Measurements from ENCODE around the gene XCL1.
"Not testable (repeated sequence)": the region's sequence is repeated elsewhere in the genome, so short reads cannot be mapped to it uniquely, and the experiment has no call there.

The XCL1 gene

DNA sequence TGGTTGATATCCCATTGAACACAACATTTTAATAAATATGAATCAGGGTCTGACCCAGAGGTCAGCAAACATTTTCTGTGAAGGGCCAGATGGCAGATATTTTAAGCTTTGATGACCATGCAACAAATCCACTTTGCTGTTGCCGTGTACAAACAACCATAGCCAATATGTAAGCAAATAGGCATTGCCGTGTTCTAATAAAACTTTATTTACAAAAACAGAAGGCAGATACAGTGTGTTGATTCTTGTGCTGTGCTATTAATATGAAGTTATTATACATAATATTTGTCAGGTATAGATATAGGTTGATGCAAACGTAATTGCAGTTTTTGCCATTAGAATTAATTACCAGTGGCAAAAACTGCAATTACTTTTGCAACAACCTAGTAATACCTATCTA lies 8.8 kb upstream of the XCL1 start:
- no peak for DNase-seq (ENCODE audit: low read depth)

DNA sequence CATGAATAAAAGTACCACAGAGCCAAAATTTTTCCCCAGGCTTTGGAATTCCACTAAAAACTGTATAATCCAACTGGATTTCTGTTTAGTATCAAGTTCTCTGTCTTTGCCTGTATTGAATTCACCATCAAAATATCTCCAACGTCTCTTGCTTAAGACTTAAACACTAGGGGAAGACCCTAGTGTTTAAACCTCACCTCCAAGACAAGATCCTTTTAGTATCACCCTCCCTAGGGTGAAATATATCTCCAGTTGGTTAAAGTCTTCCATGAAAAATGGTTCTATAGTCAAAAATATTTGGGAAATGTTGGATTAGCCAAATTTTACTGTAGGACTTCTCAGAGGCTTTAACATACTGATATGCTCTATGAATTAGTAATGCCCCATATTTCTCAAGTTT lies 8.1 kb upstream of the XCL1 start:
- no peak for DNase-seq (ENCODE audit: low read depth)

DNA sequence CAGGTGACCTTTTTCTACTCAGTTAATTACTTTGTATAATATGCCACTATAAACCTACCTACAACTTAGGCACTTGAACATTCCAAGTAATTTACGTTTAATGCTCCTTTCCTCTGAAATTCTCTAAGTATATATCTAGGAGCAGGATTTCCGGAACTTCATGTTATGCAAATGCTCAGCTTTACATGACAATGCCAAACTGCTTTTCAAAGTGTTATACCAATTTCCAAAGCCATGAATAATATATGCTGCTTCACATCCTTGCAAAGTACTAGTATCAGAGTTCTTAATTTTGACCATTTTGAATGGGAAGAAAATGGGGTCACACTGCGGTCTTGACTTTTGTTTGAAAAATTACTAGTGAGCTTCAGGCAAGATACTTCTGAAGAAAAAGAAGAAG lies 5.8 kb upstream of the XCL1 start:
- no peak for DNase-seq (ENCODE audit: low read depth)

DNA sequence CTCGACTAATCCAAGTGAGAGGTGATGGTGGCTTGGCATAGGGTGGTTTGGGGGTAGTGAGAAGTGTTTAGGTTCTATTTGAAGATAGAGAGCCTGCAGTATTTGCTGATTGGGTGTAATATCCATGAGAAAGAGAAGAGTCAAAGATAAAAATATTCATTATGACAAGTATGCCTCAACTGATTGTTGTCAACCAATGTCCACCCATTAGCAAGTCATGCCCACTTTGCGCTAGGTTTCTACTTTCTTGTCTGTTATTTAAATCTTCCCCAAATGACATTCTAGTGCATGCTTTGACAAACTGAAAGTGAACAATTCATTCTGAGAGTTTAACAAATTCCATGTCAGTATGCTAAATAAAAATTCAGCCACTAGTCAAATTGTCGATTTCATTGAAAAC lies 3.8 kb upstream of the XCL1 start:
- no peak for DNase-seq (ENCODE audit: low read depth)

DNA sequence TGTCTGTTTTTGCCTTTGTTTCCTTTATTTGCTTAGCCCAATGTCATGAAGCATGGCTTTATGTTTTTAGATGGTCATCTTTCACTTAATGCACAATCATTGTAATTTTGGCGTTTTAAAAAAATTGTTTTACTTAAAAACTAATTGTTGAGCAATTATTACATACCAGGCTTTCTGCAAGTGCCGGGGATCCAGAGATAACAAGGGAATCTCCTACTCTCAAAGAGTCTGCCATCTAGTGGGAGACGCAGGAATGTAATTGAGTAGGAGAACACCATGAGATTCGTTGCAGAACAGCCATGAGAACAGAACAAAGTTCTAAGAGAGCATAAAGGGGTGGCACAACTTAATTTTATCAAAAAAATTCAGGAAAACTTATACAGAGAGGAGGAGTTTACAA lies 2.2 kb upstream of the XCL1 start:
- DNase-seq (ENCODE audit: low read depth) = not testable (repeated sequence)

DNA sequence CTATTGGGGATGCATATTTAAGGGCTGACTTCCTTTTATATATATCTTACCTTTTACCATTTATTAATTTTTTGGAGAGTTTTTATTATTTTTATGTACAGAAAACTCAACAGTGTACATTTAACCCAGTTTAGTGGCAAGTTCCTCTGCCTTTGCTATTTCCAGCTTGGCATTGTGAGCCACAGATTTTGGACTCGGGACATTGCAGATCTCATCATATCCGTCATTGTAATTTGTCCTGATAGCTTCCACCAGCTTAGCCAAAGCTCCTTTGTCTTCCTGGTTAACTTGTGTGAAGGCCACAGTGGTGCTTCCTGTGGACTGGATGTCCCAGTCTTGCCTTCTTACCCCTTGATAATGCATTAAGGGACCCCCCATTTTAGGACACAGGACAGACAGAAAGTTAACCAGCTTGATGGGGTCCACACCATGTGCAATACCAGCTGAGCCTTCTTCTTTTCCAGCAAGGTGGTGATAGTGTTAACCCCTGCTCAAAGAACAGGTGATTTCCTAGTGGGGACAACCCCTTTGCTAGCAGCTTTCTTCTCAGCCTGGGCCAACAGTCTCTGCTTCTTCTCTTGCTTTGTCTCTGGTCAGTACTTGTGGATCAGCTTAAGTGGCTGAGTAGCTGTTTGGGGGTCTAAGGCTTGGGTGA lies 2.3 kb downstream of the XCL1 start:
- DNase-seq (ENCODE audit: low read depth) = not testable (repeated sequence)

DNA sequence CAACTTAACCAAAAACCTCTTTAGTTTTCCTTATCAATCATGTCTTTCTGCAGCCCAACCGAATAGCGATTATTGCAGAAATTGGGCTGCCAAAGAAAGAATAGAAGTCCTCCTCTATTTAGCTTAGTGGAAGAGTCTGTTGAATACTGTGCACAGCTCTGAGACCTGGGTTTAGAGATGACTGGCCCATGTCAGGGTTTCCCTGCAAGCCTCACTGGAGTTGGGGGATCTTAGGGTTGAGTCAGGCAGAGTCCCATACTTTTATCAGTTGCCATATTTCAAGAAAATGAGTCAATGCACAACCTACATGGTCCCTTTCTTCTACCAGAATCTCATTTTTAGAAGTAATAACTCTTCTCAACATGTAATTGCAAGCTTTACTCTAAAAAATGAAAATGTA lies 3.9 kb downstream of the XCL1 start:
- not testable (repeated sequence) for DNase-seq (ENCODE audit: low read depth)

DNA sequence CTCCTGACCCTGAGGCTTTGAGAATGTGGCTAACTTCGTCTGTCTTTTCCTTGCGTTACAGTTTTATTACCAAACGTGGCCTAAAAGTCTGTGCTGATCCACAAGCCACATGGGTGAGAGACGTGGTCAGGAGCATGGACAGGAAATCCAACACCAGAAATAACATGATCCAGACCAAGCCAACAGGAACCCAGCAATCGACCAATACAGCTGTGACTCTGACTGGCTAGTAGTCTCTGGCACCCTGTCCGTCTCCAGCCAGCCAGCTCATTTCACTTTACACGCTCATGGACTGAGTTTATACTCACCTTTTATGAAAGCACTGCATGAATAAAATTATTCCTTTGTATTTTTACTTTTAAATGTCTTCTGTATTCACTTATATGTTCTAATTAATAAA lies 4.6 kb downstream of the XCL1 start:
- DNase-seq (ENCODE audit: low read depth) = not testable (repeated sequence)

DNA sequence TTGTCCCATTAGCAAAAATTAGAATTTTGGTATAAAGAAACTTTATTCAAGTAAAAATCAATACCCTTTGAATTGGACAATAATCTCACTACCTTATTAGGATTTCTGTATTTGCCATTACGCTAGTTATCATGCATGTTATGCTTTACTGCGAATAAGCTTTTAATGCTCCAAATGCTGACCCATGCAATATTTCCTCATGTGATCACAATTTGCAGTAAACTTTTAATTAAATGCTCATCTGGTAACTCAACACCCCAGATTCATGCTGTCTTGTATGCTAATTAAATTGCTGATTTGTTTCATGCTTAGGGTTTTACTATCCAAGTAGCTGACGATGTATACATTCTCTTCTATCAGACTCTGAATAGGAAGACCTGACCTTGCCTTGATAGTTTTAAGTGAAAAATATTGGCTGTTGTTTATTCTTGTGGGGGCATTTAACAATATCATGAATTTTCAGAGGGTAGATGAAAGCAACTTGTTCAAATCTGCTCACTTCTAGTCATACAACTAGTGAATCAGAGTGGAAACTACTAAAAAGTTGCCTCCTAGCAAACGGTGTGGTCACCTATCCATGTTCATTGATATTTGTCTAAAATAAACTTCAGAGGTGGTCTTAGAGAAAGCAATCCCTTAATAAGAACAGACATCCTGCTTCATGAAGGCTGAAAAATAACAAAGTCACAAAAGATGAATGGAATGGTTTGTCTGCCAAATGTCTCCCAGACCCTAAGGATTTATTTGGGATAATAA lies 5.6 kb downstream of the XCL1 start:
- DNase-seq (ENCODE audit: low read depth) = no peak

DNA sequence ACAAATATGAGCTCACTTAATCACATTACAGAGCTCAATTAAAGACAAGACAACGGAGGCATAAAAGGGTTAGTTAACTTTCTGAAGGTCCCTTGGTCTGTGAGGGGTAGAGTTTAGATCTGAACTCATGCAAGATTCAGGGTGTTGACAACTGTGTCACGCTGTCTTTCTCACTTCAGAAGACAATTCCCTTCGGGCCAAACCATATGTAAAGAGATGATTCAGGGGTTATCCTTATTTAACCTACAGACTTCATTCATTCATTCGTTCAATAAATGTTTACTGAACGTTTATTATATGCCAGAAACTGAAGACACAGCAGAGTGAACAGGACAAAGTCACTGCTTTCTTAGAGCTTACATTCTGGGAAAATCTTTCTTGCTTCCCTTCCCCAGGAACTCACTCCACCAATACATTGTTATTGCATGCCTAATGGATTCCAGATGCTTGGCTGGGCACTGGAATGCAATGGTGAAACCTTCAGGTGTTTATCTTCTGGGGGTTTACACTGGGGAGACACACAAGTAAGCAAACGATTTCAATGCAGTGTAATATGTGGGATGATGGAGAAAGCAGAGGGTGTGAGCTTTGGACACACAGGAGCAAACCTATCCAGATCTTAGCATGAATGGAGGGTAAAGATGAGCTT lies 6.4 kb downstream of the XCL1 start:
- no peak for DNase-seq (ENCODE audit: low read depth)

DNA sequence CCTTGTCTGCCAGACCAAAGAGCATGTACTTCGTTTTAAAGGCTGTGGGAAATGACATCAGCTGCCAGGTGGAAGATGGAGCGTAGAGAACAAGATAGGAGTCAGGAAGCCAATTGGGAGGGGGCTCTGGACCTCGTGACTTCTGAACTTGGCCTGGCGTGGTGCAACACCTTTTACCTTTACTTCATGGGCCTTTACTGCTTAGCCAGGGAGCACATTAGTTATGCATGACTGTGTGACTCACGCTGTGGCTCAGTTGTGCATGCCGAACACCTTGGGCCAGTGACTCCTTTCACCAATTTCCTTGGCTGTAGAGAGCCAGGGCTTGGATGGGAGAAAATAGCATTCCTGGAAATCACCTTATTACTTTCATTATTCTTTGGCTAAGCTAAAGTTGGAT lies 7.2 kb downstream of the XCL1 start:
- no peak for DNase-seq (ENCODE audit: low read depth)

DNA sequence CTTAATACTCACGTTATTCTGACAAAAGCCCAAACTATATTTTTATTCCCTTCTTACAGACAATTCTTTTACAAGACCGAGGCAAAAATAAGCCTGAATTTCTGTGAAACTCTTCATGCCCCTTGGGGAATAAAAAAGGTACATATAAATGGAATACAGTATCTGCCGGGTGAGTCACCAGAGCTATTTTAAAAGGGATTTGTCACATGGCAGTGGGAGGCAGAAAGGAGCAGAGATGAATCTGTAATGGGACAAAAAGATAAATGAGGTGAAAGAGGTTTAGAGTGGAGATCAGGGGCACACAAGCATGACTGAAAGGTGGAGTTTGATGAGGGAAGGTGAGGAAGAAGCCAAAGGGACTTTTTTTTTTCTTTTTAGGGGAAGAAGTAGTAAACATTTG lies 8.8 kb downstream of the XCL1 start:
- no peak for DNase-seq (ENCODE audit: low read depth)

DNA sequence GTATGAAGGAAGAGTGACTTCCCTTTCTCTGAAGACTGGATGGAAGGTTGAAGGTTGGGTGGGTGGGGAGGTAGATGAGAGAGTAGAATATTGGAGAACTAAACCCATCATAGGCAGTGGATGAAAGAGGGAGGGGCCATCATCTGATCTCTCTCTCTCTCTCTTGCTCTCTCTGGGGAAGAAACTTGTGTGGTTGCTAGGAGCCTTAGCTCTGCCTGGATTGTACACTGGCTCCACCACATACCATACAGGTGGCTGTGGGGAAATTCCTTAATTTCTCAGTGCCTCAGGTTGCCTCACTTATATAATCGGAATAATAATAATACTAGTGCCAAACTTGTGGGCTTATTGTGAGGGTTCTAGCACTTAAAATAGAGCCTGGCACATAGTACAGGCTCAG lies 9.5 kb downstream of the XCL1 start:
- no peak for DNase-seq (ENCODE audit: low read depth)

DNA sequence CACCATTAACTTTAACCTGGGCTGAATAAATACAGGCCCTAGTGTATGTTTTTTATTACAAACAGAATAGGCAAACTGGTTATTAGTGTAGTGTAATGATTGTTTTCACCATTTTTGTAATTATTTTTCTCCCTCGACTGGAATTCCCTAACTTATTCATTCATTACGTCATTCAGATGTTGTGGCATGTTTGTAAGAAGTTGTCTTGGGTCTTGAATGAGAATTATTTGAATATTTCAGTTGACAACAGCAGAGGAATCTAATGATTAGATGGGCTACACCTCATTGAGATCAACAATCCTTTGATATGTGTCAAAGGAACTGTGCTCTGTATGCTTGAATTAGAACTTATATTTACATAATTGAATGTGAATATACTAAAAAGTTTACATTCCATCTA lies 12.8 kb downstream of the XCL1 start:
- DNase-seq (ENCODE audit: low read depth) = no peak

DNA sequence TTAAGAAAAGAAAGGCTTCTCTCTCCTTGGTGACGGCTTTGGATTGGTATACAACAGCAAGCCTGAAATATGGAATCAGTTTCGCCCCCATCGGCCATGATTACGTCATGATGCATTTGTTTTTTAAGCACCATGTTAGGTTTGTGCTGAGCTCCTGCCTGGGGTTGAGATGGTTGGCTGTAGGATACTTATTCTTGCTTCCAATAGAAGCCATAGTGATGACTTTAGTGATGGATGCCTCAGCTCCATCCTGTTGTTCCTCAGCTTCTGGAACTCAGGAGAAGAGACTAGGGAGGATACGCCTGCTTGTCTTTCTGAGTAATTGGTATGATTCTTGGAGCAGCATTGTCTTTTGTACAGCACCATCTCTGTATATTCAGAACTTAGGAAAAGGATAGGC lies 14.7 kb downstream of the XCL1 start:
- DNase-seq (ENCODE audit: low read depth) = no peak

DNA sequence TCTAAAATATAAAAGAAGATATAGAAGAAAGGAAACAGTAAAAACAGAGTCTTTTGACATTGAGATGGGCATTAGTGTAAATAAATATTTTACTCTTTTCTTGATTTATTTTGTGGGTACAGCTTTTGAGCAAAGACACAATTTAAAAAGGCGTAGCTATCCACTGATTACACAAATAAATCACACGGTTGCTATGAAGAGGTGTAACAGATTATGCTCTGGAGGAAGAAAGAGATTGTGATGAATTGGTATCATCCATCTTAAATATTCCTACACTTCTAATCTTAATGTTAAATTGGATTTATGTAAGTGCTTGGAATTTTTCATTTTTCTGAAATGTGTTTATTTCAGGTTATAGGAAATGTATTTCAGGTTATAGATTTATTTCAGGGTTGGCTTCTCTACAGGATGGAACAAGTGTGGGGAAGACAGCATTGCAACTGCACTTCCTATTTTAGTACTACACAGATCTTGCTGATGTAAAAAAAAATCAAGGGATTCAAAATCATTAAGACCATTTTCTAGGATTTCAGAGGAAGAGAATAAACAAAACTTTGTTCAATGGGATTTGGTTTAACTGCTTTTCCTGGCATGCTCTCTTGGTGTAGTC lies 15.3 kb downstream of the XCL1 start:
- DNase-seq (ENCODE audit: low read depth) = no peak

DNA sequence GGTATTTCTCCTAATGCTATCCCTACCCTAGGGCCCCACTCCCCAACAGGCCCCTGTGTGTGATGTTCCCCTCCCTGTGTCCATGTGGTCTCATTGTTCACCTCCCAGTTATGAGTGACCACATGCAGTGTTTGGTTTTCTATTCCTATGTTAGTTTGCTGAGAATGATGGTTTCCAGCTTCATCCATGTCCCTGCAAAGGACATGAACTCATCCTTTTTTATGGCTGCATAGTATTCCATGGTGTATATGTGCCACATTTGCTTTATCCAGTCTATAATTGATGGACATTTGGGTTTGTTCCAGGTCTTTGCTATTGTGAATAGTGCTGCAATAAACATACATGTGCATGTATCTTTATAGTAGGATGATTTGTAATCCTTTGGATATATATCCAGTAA lies 19.0 kb downstream of the XCL1 start:
- not testable (repeated sequence) for DNase-seq (ENCODE audit: low read depth)

DNA sequence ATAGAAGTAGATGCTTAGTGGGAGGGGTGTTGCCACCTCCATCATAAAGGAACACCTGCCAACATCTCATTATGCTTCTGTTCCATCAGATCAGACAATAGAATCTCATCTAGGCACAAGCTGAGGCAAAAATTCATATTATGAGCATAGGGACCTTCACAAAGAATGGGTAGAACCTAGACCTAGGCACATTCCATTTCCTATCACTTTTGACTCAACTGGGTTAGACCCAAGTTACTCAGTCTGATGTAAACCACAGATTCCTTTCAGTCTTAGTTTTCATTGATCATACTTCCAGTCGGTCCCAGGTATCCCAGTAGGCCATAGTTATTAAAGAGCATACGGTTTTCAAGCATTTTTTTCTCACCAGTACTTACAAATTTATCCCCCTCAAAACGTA lies 21.7 kb downstream of the XCL1 start:
- DNase-seq (ENCODE audit: low read depth) = no peak

DNA sequence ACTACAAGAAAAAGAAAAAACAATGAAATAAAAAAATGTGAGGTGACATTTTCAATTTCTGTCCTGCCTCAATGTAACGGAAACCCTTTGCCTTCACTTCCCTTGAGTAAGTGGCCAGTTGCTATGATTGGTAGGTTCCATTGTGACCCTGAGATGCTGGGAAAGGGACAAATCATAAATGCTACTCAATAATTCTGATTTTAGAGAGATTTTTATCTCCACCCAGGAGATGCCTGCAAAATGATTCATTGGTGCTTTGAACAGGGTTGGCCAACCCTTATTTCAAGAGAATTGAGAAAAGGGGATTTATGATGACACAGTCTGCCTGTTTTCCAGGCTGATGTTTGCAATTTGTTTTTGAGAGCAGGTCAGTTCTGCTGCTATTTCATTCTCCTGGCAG lies 22.5 kb downstream of the XCL1 start:
- DNase-seq (ENCODE audit: low read depth) = no peak

DNA sequence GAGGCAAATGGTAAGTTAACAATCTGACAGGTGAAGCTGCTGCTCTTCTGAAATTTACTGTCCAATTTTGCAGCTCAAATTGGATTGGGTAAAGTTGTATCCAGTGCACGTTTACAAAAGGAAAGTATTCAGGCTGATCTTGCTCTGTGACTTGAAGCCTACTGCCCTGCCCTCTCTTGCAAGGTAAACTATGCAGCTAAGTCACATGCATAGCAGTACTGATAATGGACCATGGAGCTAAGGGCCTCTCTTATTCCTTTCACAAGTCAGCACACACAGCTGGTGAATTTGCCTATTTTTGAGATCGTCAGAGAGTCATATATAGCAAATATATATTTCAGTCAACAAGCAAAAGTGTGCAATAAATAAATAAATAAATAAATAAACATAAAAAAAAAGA lies 23.2 kb downstream of the XCL1 start:
- no peak for DNase-seq (ENCODE audit: low read depth)

DNA sequence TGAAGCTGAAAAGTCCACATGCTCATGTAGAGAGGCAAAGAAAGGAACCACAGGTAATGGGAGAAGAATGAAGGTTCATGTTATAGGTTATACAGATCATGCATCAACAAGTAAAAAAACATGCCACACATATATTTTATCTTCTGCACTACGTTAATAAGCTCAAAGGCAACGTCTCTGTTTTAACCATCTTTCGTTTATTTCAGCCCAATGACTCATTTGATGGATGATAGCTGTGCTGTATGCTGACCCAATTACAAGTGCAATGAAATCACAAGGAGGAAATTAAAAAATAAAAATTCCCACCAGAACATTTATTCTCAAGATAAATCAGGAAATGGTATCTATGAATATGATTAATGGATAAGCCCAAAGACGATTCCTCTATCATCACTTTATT lies 24.6 kb downstream of the XCL1 start:
- DNase-seq (ENCODE audit: low read depth) = no peak

DNA sequence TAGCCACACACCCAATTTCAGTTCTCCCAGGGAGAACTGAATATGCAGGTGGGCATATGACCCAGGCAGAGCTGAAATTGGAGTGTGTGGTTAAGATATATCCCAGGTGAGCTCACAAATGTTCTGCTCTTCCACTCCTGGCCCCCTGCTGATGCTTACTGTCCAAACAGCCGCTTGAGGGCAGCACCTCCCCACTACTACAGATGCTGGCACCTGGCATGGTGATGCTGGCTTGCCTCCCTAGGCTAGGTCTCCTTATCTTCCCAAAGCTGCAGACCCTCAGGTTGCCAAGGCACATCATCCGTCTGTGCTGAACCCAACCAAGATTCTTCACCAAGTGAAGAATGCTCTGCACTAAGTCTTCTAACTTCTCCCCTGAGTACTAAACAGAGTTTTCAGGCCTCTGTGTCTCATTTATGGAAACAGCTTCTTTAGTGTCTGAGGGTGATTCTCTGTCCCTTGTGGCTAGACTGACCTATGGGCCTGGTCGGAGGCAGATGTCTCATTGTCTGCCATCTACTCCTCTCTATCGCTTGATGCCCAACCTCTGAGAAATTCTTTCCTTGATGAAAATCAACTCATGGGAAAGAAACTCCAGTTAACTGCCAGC lies 27.2 kb downstream of the XCL1 start:
- peak; percentile 57 for DNase-seq (ENCODE audit: low read depth)

DNA sequence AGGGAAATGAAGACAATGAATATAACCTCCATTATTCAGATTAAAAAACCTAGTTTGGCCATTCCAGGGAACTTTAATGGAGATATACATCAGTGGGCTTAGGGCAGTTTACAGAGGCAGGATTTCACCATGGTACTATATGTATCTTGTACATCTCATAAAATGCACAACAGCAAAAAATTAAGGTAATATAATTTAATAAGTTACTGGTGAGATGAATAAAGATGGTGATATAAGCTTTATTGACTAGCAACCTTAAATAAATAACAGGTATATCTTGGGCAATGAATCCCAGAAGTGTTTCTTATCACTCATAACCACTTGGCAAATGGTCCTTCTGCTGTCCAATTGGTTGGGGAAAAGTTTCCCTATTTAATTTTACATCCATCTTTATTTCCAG lies 29.0 kb downstream of the XCL1 start:
- no peak for DNase-seq (ENCODE audit: low read depth)
